Epithelial cell of proximal tubule (primary cell): ENCODE data around the gene SDK2. TPM values are rescaled to one million over a fixed set of nuclear protein-coding genes. Genes with fewer than 3 reads are reported as not detected.
A peak's percentile ranks its signal among the peaks of the same experiment; 100 is the strongest.

Experiments
- DNase-seq: peaks from one replicate; pipeline ENCODE4 v3.0.0-alpha.2; 2011; ENCODE audit warnings: low read depth
- H3K4me3 ChIP-seq: 2 replicates; pipeline ENCODE4 v1.5.1; 2011; ENCODE audit warnings: low read depth, mild to moderate bottlenecking, low read length
- total RNA-seq: library from RNA; depleted of rRNA; stranded (reverse); fragments of >200 nt; gene quantifications from 2 replicates; pipeline ENCODE4 v1.2.3, GENCODE V29; 2015
- TF ChIP-seq, protein P1 (sequence below): conservative IDR thresholded peaks from 2 replicates; pipeline ENCODE4 v1.5.1; 2012; ENCODE audit warnings: low read depth, mild to moderate bottlenecking, low read length

SDK2 gene
- total RNA-seq, 1 donor from 2014 or later: 0.12 TPM

DNA sequence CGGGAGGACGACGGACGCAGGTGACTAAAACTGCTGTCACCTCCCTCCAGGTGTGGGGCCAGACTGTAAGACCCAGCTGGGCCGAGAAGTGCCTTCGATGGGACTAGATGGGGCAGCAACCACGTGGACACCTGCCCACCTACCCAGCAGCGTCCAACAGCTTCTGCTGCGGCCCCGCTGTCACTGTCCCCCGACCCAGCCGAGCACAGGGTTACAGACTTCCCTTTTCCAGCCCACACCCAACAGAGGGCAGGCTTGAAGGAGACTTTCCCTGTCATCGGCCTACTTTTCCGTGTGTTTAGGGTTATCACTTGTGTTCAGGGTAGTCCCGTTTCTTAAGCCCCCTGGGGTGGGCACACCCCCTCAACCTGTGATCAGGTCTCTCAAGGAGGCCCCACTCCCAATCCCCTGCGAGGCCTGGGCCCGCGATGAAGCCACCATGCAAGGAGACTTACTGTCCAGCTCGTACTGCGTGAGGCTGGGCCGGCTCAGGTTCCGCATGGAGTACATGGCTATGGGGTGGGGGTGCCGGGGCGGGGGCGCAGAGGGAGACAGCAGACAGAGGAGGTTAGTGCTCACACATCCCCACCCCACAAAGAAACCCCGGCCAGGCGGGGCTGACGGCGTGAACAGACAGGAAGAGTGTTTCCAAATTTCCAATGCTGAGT, 263.7 kb downstream of the SDK2 start:
- no peak for DNase-seq
- TF ChIP-seq, protein P1, sequence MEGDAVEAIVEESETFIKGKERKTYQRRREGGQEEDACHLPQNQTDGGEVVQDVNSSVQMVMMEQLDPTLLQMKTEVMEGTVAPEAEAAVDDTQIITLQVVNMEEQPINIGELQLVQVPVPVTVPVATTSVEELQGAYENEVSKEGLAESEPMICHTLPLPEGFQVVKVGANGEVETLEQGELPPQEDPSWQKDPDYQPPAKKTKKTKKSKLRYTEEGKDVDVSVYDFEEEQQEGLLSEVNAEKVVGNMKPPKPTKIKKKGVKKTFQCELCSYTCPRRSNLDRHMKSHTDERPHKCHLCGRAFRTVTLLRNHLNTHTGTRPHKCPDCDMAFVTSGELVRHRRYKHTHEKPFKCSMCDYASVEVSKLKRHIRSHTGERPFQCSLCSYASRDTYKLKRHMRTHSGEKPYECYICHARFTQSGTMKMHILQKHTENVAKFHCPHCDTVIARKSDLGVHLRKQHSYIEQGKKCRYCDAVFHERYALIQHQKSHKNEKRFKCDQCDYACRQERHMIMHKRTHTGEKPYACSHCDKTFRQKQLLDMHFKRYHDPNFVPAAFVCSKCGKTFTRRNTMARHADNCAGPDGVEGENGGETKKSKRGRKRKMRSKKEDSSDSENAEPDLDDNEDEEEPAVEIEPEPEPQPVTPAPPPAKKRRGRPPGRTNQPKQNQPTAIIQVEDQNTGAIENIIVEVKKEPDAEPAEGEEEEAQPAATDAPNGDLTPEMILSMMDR: no peak

DNA sequence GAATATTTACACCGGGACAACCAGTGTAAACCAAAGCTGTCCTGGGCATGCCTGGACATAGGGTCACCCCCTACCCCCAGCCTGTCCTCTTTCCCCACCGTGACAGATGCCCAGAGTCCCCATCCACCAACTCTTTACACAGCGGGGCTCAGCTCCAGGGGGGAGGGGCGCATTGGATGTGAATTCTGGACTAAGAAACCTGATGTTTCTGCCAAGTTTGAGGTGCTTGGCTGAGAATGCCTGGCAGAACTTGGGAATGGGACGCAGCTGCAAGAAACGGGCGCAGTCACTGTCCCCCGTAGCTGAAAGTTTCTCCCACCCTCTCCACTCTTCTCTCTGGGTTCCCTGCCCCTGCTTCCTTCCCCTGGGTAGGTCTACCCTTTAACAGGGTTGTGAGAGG, 264.4 kb downstream of the SDK2 start:
- DNase-seq: no peak
- no peak overlapping the region for H3K4me3 ChIP-seq
- TF ChIP-seq, protein P1: no peak

More for the DNA sequence above, 263.7 kb downstream of the SDK2 start:
- H3K4me3 ChIP-seq: no peak overlapping the region

DNA sequence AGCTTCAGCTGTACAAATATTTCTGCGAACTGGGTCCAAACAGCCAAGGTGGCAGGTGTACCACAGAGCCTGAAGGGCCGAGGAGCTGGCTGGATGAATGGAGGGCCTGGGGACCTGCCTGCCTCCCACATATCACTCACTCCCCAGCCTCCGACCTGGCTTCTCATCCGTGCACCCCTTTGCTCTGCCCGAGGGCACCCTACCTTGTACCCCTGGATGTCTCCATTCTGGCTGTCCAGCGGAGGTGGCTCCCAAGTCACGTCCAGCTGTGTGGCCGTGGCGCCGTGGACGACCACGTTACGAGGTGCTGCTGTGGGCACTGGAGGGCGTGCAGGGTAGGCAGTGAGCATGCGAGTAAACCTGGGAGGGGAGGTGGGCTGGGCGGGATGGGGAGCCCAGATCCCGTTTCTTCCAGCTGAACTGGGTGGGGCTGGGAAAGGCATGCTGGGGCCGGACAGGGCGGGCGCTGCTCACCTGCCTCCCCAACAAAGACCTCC, 265.2 kb downstream of the SDK2 start:
- no peak for DNase-seq
- H3K4me3 ChIP-seq: no peak overlapping the region
- TF ChIP-seq, protein P1: no peak

DNA sequence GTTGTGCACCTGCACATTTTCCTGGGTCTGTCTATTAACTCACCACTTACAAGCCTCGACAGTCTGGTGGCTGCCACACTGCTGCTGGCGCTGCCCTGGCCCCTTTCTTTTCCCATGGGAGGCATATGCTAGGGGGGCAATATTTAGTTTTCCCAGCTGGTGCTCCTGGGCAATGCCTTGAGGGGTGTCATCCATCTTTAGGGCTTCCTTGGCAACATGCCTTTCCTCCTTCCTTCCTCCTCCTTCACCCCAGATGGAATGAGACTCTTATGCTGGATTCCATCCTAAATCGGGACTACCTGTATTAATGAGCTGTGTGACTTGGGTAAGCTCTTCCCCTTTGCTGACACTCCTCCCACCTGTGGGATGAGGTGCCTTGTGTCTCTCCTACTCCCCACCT, 267.6 kb downstream of the SDK2 start:
- DNase-seq: no peak
- TF ChIP-seq, protein P1: no peak
- H3K4me3 ChIP-seq: no peak overlapping the region

DNA sequence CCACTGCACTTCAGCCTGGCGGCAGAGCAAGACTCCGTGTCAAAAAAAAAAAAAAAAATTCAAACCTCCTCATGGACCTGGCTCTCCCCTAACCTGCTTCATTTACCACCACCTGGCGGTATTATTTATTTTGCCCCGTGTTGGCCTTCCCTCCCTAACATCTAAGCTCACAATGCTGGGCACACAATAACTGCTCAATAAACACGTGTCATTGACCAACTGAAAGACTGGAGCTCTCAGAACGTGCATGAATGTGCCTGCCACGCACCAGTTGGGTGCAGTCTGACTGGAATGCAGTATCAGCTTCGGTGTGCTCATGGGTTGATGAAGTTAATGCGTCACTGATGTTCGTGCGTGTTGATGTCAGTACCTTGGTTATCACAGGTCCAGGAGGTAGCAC, 268.1 kb downstream of the SDK2 start:
- DNase-seq: no peak
- TF ChIP-seq, protein P1: no peak
- no peak overlapping the region for H3K4me3 ChIP-seq

DNA sequence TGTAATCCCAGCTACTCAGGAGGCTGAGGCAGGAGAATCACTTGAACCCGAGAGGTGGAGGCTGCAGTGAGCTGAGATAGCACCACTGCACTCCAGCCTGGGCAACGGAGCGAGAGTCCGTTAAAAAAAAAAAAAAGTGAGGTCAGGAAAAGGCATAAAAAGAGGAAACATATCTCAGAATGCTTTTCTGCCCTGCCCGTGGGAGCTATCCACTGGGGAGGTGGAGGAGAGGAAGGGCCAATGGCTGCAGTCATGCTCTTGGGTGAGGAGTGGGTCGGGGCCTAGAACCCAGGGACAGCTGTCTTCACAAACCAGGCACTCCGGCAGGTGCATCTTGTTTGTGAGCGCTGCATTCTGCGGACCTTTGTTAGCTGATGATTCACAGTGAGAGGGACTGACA, 272.4 kb downstream of the SDK2 start:
- TF ChIP-seq, protein P1: no peak
- DNase-seq: no peak

DNA sequence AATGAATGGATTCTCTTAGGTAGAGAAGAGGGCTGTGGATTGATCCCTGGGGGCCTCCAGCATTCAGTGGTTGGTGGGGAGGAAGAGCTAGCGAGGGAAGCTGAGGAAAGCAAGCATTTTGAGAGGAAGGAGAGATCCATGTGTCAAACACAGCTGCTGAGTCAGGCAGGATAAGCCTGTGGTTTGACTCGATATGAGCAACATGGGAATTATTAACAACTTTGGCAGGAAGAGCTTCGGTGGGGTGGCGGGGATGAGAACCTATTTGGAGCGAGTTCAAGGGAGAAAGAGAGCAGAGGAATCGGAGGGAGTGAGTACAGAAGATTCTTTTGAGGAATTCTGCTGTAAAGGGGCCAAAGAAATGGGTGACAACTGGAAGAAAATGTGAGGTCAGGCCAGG, 273.0 kb downstream of the SDK2 start:
- TF ChIP-seq, protein P1: no peak
- H3K4me3 ChIP-seq: no peak overlapping the region
- peak; percentile 66 for DNase-seq

More for the DNA sequence above, 272.4 kb downstream of the SDK2 start:
- H3K4me3 ChIP-seq: no peak overlapping the region
